Activated CD4-positive, CD25-positive, alpha-beta regulatory T cell treated with anti-CD3 and anti-CD28 coated beads, Interleukin-2, amount 50 U/mL, for 24 hours (primary cell): ENCODE data around the gene TARBP1.
"Not testable (repeated sequence)": the region's sequence is repeated elsewhere in the genome, so short reads cannot be mapped to it uniquely, and the experiment has no call there.

ENCODE experiments used
- ATAC-seq, 2 donors: fragments of 150-1000 bp; cut with Tn5 transposase; one replicate each; pipeline ENCODE4 v1.10.0; 2021; ENCODE audit warnings: mild to moderate bottlenecking in 1 of 2, moderate library complexity in 1 of 2

The TARBP1 gene

DNA sequence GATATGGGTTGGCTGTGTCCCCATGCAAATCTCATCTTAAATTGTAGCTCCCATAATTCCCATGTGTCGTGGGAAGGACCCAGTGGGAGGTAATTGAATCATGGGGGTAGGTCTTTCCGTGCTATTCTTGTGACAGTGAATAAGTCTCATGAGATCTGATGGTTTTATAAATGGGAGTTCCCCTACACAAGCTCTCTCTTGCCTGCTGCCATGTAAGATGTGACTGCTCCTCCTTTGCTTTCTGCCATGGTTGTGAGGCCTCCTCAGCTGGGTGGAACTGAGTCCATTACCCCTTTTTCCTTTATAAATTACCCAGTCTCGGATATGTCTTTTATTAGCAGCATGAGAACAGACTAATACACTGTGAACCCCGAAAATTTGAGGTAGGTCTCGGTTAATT lies 25.3 kb upstream of the TARBP1 start:
- not testable (repeated sequence) for ATAC-seq

DNA sequence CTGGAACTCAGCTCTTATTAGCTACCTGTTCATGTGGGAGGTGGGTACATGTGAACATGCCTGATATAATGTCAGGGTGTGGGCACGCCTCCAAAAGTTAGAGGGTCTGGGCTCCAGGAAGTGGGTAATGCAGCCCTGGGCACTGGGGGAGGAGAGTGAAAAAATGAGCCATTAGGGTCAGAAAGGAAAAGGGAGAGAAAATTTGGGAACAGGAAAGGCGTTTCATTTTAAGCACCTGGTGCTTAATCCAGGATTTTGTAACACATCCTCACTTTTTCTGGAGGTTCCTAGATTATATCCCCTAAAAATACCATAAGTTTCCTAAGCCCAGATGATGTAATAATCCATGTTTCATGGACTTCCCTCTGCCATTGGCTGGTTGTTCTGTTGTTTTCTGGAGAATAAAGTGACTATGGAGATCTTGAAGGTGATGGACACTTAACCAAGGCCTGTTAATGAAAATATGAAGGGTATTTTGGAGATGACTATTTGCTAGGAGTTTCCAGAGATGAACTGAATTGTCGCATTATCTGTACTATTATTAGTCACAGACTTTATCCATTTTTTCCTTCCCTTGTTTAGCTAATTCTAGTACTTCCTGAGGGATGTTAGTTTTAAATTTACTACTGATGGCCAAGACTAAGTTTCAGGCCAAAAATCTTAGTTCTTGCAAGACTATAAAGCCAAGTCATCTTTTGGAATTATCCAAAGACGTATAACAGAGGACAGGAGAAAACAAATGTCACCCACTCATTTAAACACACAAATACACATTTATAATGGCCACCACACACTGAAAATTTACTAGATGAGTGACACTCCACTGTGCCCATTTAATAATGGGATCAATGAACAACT lies 24.4 kb upstream of the TARBP1 start:
- ATAC-seq, result no peak

- ATAC-seq, result no peak
These were observed 23.8 kb upstream of the TARBP1 start for GRCh38 chr1:234502785-234503184.

- ATAC-seq, result no peak
These were observed 21.3 kb upstream of the TARBP1 start for GRCh38 chr1:234500269-234500668.

- no peak for ATAC-seq
These were observed 20.9 kb upstream of the TARBP1 start for GRCh38 chr1:234499943-234500245.

DNA sequence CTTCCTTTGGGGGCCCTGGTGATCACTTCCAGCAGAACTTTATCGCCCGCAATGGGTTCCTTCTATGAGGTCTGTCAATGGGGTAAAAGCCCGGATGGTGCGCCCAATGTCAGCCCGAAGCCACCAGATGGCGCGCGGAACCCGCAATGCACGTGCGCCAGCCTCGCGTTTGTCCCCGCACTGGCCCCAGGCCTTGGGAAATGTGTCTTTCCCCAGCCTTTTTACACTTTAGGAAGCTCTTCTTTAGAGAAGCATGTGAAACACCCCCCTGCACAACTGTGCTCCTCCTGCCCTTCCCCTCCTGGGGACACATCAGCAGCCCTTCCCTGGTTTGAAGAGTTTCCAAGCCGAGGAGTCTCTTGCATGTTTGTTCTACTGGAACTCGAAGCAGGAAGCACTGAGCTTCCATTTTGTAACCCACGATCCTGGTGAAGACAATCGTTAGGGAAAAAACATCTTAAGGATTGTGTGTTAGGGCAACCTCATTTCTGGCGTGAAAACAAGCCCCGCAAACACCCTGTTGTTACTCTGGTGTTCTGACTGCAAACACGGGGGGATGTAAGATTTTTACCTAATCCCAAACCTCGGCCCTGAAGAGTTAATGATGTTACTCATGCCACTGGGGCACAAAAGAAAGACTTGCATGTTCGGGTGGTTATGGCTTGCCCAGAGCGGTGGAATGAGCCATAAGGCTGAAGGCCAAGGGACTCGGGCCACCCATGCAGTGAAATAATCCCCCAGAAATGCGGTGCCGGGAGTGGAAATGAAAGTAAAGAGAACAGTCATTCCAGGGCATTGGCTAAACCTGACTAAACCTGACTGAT lies 20.4 kb upstream of the TARBP1 start:
- ATAC-seq, result peak; percentile 63 to 72

- ATAC-seq, result no peak
These were observed 19.6 kb upstream of the TARBP1 start for GRCh38 chr1:234498448-234499118.

DNA sequence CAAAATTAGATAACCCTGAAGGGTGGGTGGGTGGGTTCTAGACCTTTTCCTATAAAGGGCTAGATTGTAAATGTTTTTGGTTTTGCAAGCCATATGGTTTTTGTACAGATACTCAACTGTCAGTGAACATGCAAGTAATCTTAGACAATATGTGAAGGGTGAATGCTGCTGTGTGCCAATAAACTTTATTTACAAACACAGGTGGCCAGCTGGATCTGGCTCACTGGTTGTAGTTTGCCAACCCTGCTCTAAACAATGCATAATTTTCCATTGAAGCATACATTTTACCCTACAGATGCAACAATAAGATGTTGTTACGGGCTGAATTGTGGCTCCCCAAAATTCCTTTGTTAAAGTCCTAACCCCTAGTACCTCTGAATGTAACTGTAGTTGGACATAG lies 18.6 kb upstream of the TARBP1 start:
- no peak for ATAC-seq

GRCh38 chr1:234495231-234495990 lies 16.4 kb upstream of the TARBP1 start:
- peak; percentile 23 to 30 for ATAC-seq

- no peak for ATAC-seq
These were observed 15.1 kb upstream of the TARBP1 start for GRCh38 chr1:234494049-234494448.

GRCh38 chr1:234490793-234491479 lies 12.0 kb upstream of the TARBP1 start:
- ATAC-seq, result no peak

- ATAC-seq, result no peak
These were observed 10.7 kb upstream of the TARBP1 start for GRCh38 chr1:234489698-234490077.

- no peak for ATAC-seq
These were observed 10.2 kb upstream of the TARBP1 start for GRCh38 chr1:234489007-234489697.

- ATAC-seq, result peak; percentile 86 to 95
These were observed 9.4 kb upstream of the TARBP1 start for GRCh38 chr1:234488054-234489006.

GRCh38 chr1:234486858-234487840 lies 8.2 kb upstream of the TARBP1 start:
- ATAC-seq, result no peak

- no peak for ATAC-seq
These were observed 6.2 kb upstream of the TARBP1 start for GRCh38 chr1:234484991-234485739.

DNA sequence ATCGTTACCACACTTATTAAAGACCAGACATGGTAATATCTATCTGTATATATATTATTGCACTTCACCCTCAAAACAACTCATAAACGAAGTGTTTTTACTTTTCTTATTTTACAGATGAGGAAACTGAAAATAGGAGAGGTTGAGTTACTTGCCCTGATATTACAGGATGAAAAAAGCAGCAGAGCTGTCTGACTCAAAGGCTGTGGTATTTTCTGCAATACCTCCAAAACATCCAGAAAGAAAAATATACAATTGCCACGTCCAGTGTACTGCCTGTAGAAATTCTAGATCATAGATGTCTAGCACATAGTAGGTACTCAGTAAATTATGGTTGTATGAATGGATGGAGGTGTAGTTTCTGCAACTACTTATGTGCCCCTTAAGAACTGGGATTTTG lies 5.2 kb upstream of the TARBP1 start:
- ATAC-seq, result no peak

DNA sequence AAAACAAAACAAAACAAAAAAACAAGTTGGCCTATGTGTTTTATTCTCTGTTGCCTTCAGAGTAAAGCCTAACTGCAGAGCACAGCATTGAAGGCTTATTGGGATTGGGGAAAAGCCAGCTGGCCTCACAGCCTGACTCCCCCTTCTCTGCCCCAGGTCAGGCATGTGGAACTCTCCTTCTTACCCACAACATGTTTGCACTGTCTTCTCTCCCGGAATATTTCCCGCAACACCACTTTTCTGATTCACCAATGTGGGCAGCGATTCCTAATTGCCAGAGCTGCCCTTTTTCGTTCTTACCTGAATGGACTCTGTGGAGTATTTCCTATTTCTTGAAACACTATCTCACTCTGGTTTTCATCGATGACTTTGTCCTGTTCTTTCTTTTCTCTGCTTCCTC lies 2.8 kb upstream of the TARBP1 start:
- ATAC-seq, result no peak
